ENCODE data around the gene SAP130.
"Not testable (repeated sequence)": the region's sequence is repeated elsewhere in the genome, so short reads cannot be mapped to it uniquely, and the experiment has no call there.

SAP130 gene

GRCh38 chr2:127953128-127953718, 74.6 kb downstream of the SAP130 start:
- DNase-seq (ENCODE audit: low spot score), result no peak

- DNase-seq (ENCODE audit: low spot score), result no peak
Observed at GRCh38 chr2:127951026-127951425, 76.8 kb downstream of the SAP130 start.

- no peak for DNase-seq (ENCODE audit: low spot score)
Observed at GRCh38 chr2:127950264-127950663, 77.6 kb downstream of the SAP130 start.

- DNase-seq (ENCODE audit: low spot score), result no peak
Observed at GRCh38 chr2:127945281-127945680, 82.6 kb downstream of the SAP130 start.

GRCh38 chr2:127943186-127943585, 84.7 kb downstream of the SAP130 start:
- DNase-seq (ENCODE audit: low spot score), result no peak

- no peak for DNase-seq (ENCODE audit: low spot score)
Observed at GRCh38 chr2:127942002-127942401, 85.9 kb downstream of the SAP130 start.

- DNase-seq (ENCODE audit: low spot score), result no peak
Observed at GRCh38 chr2:127941461-127941860, 86.4 kb downstream of the SAP130 start.

GRCh38 chr2:127940641-127941040, 87.2 kb downstream of the SAP130 start:
- no peak for DNase-seq (ENCODE audit: low spot score)

GRCh38 chr2:127935337-127935736, 92.5 kb downstream of the SAP130 start:
- DNase-seq (ENCODE audit: low spot score), result no peak

GRCh38 chr2:127932199-127932876, 95.5 kb downstream of the SAP130 start:
- DNase-seq (ENCODE audit: low spot score), result peak; percentile 28

- DNase-seq (ENCODE audit: low spot score), result no peak
Observed at GRCh38 chr2:127929449-127929848, 98.4 kb downstream of the SAP130 start.

- no peak for DNase-seq (ENCODE audit: low spot score)
Observed at GRCh38 chr2:127927384-127927783, 100.5 kb downstream of the SAP130 start.

- no peak for DNase-seq (ENCODE audit: low spot score)
Observed at GRCh38 chr2:127917916-127918315, 109.9 kb downstream of the SAP130 start.

GRCh38 chr2:127913808-127914457, 113.9 kb downstream of the SAP130 start:
- no peak for DNase-seq (ENCODE audit: low spot score)

- DNase-seq (ENCODE audit: low spot score), result no peak
Observed at GRCh38 chr2:127911737-127912136, 116.1 kb downstream of the SAP130 start.

GRCh38 chr2:127910415-127910814, 117.4 kb downstream of the SAP130 start:
- no peak for DNase-seq (ENCODE audit: low spot score)

GRCh38 chr2:127909019-127909418, 118.8 kb downstream of the SAP130 start:
- no peak for DNase-seq (ENCODE audit: low spot score)

GRCh38 chr2:127907733-127908400, 120.0 kb downstream of the SAP130 start:
- DNase-seq (ENCODE audit: low spot score), result not testable (repeated sequence)

- no peak for DNase-seq (ENCODE audit: low spot score)
Observed at GRCh38 chr2:127906206-127906926, 121.5 kb downstream of the SAP130 start.

- DNase-seq (ENCODE audit: low spot score), result no peak
Observed at GRCh38 chr2:127901339-127902056, 126.4 kb downstream of the SAP130 start.

- no peak for DNase-seq (ENCODE audit: low spot score)
Observed at GRCh38 chr2:127897531-127898211, 130.2 kb downstream of the SAP130 start.

Measured in GM03348 (cell line).